ENCODE measurements around the gene FAM50B. TPM values are rescaled to one million over a fixed set of nuclear protein-coding genes. Genes with fewer than 3 reads are reported as not detected.

FAM50B gene
- total RNA-seq, 1 experiment from 2014 or later = 14.3 TPM

- Histone ChIP-seq H3F3A (ENCODE audit: insufficient read depth, low read depth) (peaks cover 15% of the 10 kb centered on the region; the same call in 1 of the 2 replicates), H3K9me3 (ENCODE audit: insufficient read depth, low read depth) (no peaks in the 10 kb centered on the region), H3K27me3 (ENCODE audit: insufficient read depth, low read depth) (no peaks in the 10 kb centered on the region), H4K20me1 (ENCODE audit: insufficient read depth) (no peaks in the 10 kb centered on the region), H3K4me2 (peak overlapping the region; percentile 63), H3K9me2 (ENCODE audit: insufficient read depth) (no peaks in the 10 kb centered on the region), H3K4me1 (replicated peaks; ENCODE audit: insufficient read depth) (peaks cover 33% of the 10 kb centered on the region), H3K36me3 (ENCODE audit: low read depth) (no peaks in the 10 kb centered on the region), H3K27ac (peak overlapping the region; percentile 27; the same call in 1 of the 2 replicates), H2AFZ (no peak overlapping the region), H3K4me3 (no peak overlapping the region), H3K79me2 (ENCODE audit: low read depth) (no peaks in the 10 kb centered on the region)
- ChIA-PET POLR2A (ENCODE audit: unreplicated experiment) (interaction anchor here (0.5 to 0.7 kb wide), 7 partner anchors 17 to 1311 kb away, joined by 3 to 8 read pairs (median 4); no protein-coding TSS in a partner anchor), CTCF (interaction anchor here (0.6 kb wide), 1 partner anchor 352 kb away, joined by 3 read pairs; the partner anchor contains the start of gene SLC22A23)
- BruUV-seq (replicated peaks) = no TSS peak
- intact Hi-C loops (cut with micrococcal nuclease; ENCODE audit: unreplicated experiment) = loop anchor here (1.0 kb wide), 1 partner anchor 59 kb away; no protein-coding TSS in a partner anchor
- TF ChIP-seq CTCF (conservative IDR thresholded peaks at IDR 0.05) (no peak), EZH2 (IDR thresholded peaks at IDR 0.05; ENCODE audit: low read depth) (no peak)
- DNase-seq = peak; percentile 83
Observed at GRCh38 chr6:3808759-3809514, 40.2 kb upstream of the FAM50B start.

DNA sequence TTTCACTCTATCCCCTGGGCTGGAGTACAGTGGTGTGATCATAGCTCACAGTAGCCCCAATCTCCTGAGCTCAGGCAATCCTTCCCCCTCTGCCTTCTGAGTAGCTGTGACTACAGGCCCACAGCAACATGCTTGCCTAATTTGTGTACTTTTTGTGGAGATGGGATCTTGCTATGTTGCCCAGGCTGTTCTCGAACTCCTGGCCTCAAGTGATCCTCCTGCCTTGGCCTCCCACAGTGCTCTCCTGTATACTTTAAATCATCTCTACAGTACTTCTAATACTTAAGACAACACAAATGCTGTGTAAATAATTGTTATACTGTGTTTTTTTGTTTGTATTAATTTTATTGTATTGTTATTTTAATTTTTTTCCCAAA is 39.7 kb upstream of the FAM50B start:
- no peaks in the 10 kb centered on the region for H3K27me3 ChIP-seq (ENCODE audit: insufficient read depth, low read depth)
- ChIA-PET CTCF (no interaction called here), POLR2A (ENCODE audit: unreplicated experiment) (interaction anchor here (0.7 kb wide), 1 partner anchor 1310 kb away, joined by 3 read pairs; no protein-coding TSS in a partner anchor)
- H3K4me1 ChIP-seq (replicated peaks; ENCODE audit: insufficient read depth) = peaks cover 31% of the 10 kb centered on the region
- no peaks in the 10 kb centered on the region for H4K20me1 ChIP-seq (ENCODE audit: insufficient read depth)
- H3F3A ChIP-seq (ENCODE audit: insufficient read depth, low read depth) = peaks cover 13% of the 10 kb centered on the region; the same call in 1 of the 2 replicates
- no peak for TF ChIP-seq CTCF (conservative IDR thresholded peaks at IDR 0.05)
- BruUV-seq (replicated peaks) = no TSS peak
- DNase-seq = no peak
- no peak overlapping the region for H3K27ac ChIP-seq
- no peak overlapping the region for H3K4me2 ChIP-seq
- intact Hi-C loops (cut with micrococcal nuclease; ENCODE audit: unreplicated experiment) = no loop called here
- H3K36me3 ChIP-seq (ENCODE audit: low read depth) = no peaks in the 10 kb centered on the region
- no peaks in the 10 kb centered on the region for H3K79me2 ChIP-seq (ENCODE audit: low read depth)
- H3K9me3 ChIP-seq (ENCODE audit: insufficient read depth, low read depth) = no peaks in the 10 kb centered on the region
- H3K9me2 ChIP-seq (ENCODE audit: insufficient read depth) = no peaks in the 10 kb centered on the region
- no peak overlapping the region for H3K4me3 ChIP-seq
- no peak overlapping the region for H2AFZ ChIP-seq

DNA sequence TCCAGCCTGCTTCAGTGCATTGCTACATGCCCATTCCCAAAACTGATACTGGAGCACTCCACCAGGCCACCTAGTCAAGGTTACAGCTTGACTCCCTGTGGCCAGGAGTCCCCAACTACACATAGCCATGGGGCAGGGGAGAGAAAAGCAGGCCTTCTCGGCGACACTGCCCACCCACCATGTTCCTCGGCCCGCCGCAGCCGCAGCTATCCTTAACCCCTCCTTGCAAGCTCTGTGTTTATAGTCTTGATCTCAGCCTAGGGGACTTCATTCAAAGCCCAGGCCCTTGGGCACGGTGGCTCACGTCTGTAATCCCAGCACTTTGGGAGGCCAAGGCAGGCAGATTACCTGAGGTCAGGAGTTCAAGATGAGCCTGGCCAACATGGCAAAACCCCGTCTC is 39.2 kb upstream of the FAM50B start:
- intact Hi-C loops (cut with micrococcal nuclease; ENCODE audit: unreplicated experiment) = no loop called here
- Histone ChIP-seq H3K9me3 (ENCODE audit: insufficient read depth, low read depth) (no peaks in the 10 kb centered on the region), H2AFZ (no peak overlapping the region), H3K9me2 (ENCODE audit: insufficient read depth) (no peaks in the 10 kb centered on the region), H3K4me1 (replicated peaks; ENCODE audit: insufficient read depth) (peaks cover 31% of the 10 kb centered on the region), H3K4me2 (no peak overlapping the region), H3K36me3 (ENCODE audit: low read depth) (no peaks in the 10 kb centered on the region), H3F3A (ENCODE audit: insufficient read depth, low read depth) (peaks cover 13% of the 10 kb centered on the region; the same call in 1 of the 2 replicates), H3K27me3 (ENCODE audit: insufficient read depth, low read depth) (no peaks in the 10 kb centered on the region), H3K4me3 (no peak overlapping the region), H3K27ac (no peak overlapping the region), H3K79me2 (ENCODE audit: low read depth) (no peaks in the 10 kb centered on the region), H4K20me1 (ENCODE audit: insufficient read depth) (no peaks in the 10 kb centered on the region)
- BruUV-seq (replicated peaks) = no TSS peak
- no peak for DNase-seq
- CTCF ChIA-PET = no interaction called here
- POLR2A ChIA-PET (ENCODE audit: unreplicated experiment) = interaction anchor here (0.7 kb wide), 1 partner anchor 1310 kb away, joined by 3 read pairs; no protein-coding TSS in a partner anchor
- TF ChIP-seq CTCF (conservative IDR thresholded peaks at IDR 0.05) (no peak), EZH2 (IDR thresholded peaks at IDR 0.05; ENCODE audit: low read depth) (no peak)

Data from PC-9 (cell line).